GM12891 (cell line): ENCODE measurements around the gene FAM111A.

Source experiments
- PAX5 ChIP-seq: IDR thresholded peaks from 2 replicates; pipeline ENCODE4 v1.6.1; 2011; ENCODE audit warnings: low read length, moderate library complexity, mild to moderate bottlenecking; ENCODE audit not compliant: insufficient read depth, severe bottlenecking
- POLR2A ChIP-seq: IDR thresholded peaks from 2 replicates; pipeline ENCODE4 v1.6.1; 2011; ENCODE audit warnings: low read depth, low read length, control low read depth
- POLR2AphosphoS5 ChIP-seq: IDR thresholded peaks from 2 replicates; pipeline ENCODE4 v1.6.1; 2011; ENCODE audit warnings: low read depth, low read length, control low read depth
- POU2F2 ChIP-seq: IDR thresholded peaks from 2 replicates; pipeline ENCODE4 v1.6.1; 2011; ENCODE audit warnings: low read depth, mild to moderate bottlenecking, control low read depth, low read length, moderate library complexity
- SPI1 ChIP-seq: IDR thresholded peaks from 2 replicates; pipeline ENCODE4 v1.6.1; 2011; ENCODE audit warnings: low read depth, low read length, control low read depth
- TAF1 ChIP-seq: IDR thresholded peaks from 2 replicates; pipeline ENCODE4 v1.6.1; 2011; ENCODE audit warnings: low read depth, low read length, control low read depth

DNA sequence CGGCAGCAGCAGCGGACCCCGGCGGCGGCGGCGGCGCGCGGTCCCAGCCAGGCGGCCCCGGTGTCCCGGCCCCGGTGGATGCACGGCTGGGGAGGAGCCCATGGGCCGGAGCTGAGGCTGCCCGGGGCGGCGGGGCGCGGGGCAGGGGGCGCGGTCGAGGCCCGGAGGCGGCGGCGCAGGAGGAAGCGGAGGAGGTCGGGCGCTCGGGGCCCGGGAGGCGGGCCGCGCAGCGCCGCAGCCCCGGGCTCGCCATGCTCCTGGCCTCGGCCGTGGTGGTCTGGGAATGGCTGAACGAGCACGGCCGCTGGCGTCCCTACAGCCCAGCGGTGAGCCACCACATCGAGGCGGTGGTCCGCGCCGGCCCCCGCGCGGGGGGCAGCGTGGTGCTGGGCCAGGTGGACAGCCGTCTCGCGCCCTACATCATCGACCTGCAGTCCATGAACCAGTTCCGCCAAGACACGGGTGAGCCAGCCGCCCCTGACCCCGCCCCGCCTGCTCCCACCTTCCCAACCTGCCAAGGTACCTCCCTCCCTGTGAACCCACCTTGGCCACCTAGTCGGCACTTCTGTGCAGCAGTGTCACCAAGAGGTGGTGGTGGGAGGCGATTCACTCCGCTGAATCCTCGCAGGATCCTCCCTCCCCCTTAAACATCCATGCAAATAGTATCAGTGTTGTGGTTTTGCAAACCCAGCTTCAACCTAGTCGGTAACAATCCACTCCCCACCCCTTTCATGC lies 29.9 kb downstream of the FAM111A start:
- TF ChIP-seq POLR2A (peak; percentile 89), POLR2AphosphoS5 (peak; percentile 88), SPI1 (no peak), TAF1 (peak; percentile 76), PAX5 (no peak), POU2F2 (peak; percentile 96)
